Endothelial cell of umbilical vein (primary cell): ENCODE measurements around the gene CDC42BPB. TPM values are rescaled to one million over a fixed set of nuclear protein-coding genes. Genes with fewer than 3 reads are reported as not detected.

Experiments used
- BruUV-seq: library from RNA; stranded (reverse); fragments of 400-500 nt; replicated peaks from 2 replicates; lab custom pipeline; 2021; lab: Mats Ljungman, UMichigan
- CTCF ChIA-PET: fragments of 300-600, 350-600 bp; sonication (Branson Sonifier 250); formaldehyde crosslinking; loops from one replicate; lab custom pipeline; 2021; ENCODE audit warnings: antibody characterized with exemption, inconsistent platforms; lab: Charles Lee
- POLR2A ChIA-PET: fragments of 300-600, 350-600 bp; sonication (Branson Sonifier 250); formaldehyde crosslinking; loops from one replicate; lab custom pipeline; 2021; ENCODE audit warnings: antibody characterized with exemption, inconsistent platforms; lab: Charles Lee
- DNase-seq: peaks from one replicate; pipeline ENCODE4 v3.0.0-alpha.2; 2011; ENCODE audit warnings: low read depth, low spot score
- FAIRE-seq: peaks from 2 replicates; lab custom pipeline; 2011; peaks lifted over from hg19 to GRCh38; lab: Jason Lieb, UNC
- H2AFZ ChIP-seq: 2 replicates; pipeline ENCODE4 v1.6.0; 2012; ENCODE audit warnings: low read depth, low read length, control low read depth, inconsistent platforms
- H3K27ac ChIP-seq: 2 replicates; pipeline ENCODE4 v1.5.1; 2011; ENCODE audit warnings: low read depth, mild to moderate bottlenecking, control low read depth, low read length, moderate library complexity; ENCODE audit not compliant: insufficient read depth
- H3K27me3 ChIP-seq, 2 experiments: 2 replicates each; pipeline versions ENCODE4 v1.6.0 to v1.6.1; 2011; ENCODE audit warnings: low read length in 2 of 2, mixed read lengths in 1 of 2; ENCODE audit not compliant: control insufficient read depth in 2 of 2, insufficient read depth in 2 of 2
- H3K36me3 ChIP-seq, 2 experiments: 2 replicates in 1 of 2; 3 replicates in 1 of 2; pipeline ENCODE4 v1.5.1; 2011; ENCODE audit warnings: low read length in 2 of 2, mild to moderate bottlenecking in 1 of 2, moderate library complexity in 1 of 2; ENCODE audit not compliant: control insufficient read depth in 2 of 2, insufficient read depth in 2 of 2; ENCODE audit errors: extremely low read depth in 1 of 2
- H3K4me1 ChIP-seq: 3 replicates; pipeline ENCODE4 v1.5.1; 2011; ENCODE audit warnings: mild to moderate bottlenecking, low read length; ENCODE audit not compliant: control insufficient read depth, insufficient read depth; ENCODE audit errors: extremely low read depth
- H3K4me2 ChIP-seq: 2 replicates; pipeline ENCODE4 v1.6.1; 2011; ENCODE audit warnings: low read length, control low read depth, mixed read lengths; ENCODE audit not compliant: insufficient read depth
- H3K4me3 ChIP-seq, 3 experiments: fragments of 200-600 bp in 1 of 3; sonication (generic), shearing (Covaris generic) in 1 of 3; replicated peaks in 1 of 3; 2 replicates each; pipeline ENCODE4 v1.5.1; 2011 to 2016; ENCODE audit warnings: control low read depth in 3 of 3, low read length in 3 of 3, mild to moderate bottlenecking in 2 of 3, inconsistent platforms in 1 of 3, low read depth in 1 of 3, moderate library complexity in 1 of 3; ENCODE audit not compliant: insufficient read depth in 1 of 3
- H3K79me2 ChIP-seq: 2 replicates; pipeline ENCODE4 v1.6.0; 2012; ENCODE audit warnings: low read length, inconsistent platforms; ENCODE audit not compliant: control insufficient read depth, insufficient read depth
- H3K9ac ChIP-seq: replicated peaks from 2 replicates; pipeline ENCODE3; 2011; ENCODE audit warnings: low read length, control low read depth; ENCODE audit not compliant: insufficient read depth; ENCODE audit errors: extremely low read depth
- H3K9me1 ChIP-seq: replicated peaks from 3 replicates; pipeline ENCODE4 v1.6.0; 2011; ENCODE audit warnings: mild to moderate bottlenecking, low read length; ENCODE audit not compliant: control insufficient read depth, insufficient read depth; ENCODE audit errors: extremely low read depth
- H3K9me3 ChIP-seq: replicated peaks from 2 replicates; pipeline ENCODE4 v1.5.1; 2012; ENCODE audit warnings: low read length, inconsistent platforms; ENCODE audit not compliant: control insufficient read depth, insufficient read depth
- H4K20me1 ChIP-seq: replicated peaks from 2 replicates; pipeline ENCODE3; 2011; ENCODE audit warnings: mild to moderate bottlenecking, low read length; ENCODE audit not compliant: control insufficient read depth, insufficient read depth; ENCODE audit errors: extremely low read depth
- EZH2 ChIP-seq: IDR thresholded peaks from 2 replicates; pipeline ENCODE4 v1.6.1; 2012; ENCODE audit warnings: borderline replicate concordance, low read depth, mild to moderate bottlenecking, moderate library complexity, low read length, inconsistent platforms; ENCODE audit not compliant: severe bottlenecking
- FOS ChIP-seq: IDR thresholded peaks from 2 replicates; pipeline ENCODE4 v1.6.1; 2011; ENCODE audit warnings: mild to moderate bottlenecking, low read length, moderate library complexity, borderline replicate concordance; ENCODE audit not compliant: insufficient read depth
- GATA2 ChIP-seq: IDR thresholded peaks from 2 replicates; pipeline ENCODE4 v1.7.0; 2011; ENCODE audit warnings: low read depth, mild to moderate bottlenecking, moderate library complexity, mixed read lengths, low read length; ENCODE audit not compliant: insufficient read length, insufficient read depth
- JUN ChIP-seq: IDR thresholded peaks from 2 replicates; pipeline ENCODE4 v1.6.1; 2011; ENCODE audit warnings: borderline replicate concordance, low read depth; ENCODE audit not compliant: insufficient read length, insufficient read depth
- MAX ChIP-seq: IDR thresholded peaks from 2 replicates; pipeline ENCODE4 v1.6.1; 2011; ENCODE audit not compliant: insufficient read depth, insufficient read length
- MYC ChIP-seq: IDR thresholded peaks from one replicate; pipeline ENCODE4 v1.6.1; 2011; ENCODE audit warnings: mild to moderate bottlenecking, low read depth, low read length
- POLR2A ChIP-seq: IDR thresholded peaks from 2 replicates; pipeline ENCODE4 v1.6.1; 2012; ENCODE audit warnings: low read depth, mild to moderate bottlenecking, control low read depth, low read length
- POLR2AphosphoS5 ChIP-seq: IDR thresholded peaks from 2 replicates; pipeline ENCODE4 v1.6.1; 2012; ENCODE audit warnings: low read depth, mild to moderate bottlenecking, control low read depth, low read length, moderate library complexity; ENCODE audit not compliant: insufficient read depth
- dilution Hi-C: fragments of 300-500 bp; cut with MboI; formaldehyde crosslinking; loops from one replicate; pipeline ENCODE4 v1.15.0; 2019; ENCODE audit warnings: low sequenced_read_pairs; ENCODE audit not compliant: extremely low pct_ligation_motif_present
- intact Hi-C: fragments of 100-400 bp; cut with micrococcal nuclease; formaldehyde crosslinking; loops from one replicate; pipeline ENCODE4 v1.10.0; 2022
- polyA plus RNA-seq, 4 experiments: library from polyadenylated mRNA; depleted of rRNA in 3 of 4; stranded (reverse) in 3 of 4; unstranded in 1 of 4; fragments of >200 nt; gene quantifications; 2 replicates each; pipeline versions ENCODE4 v1.2.1 to v1.2.3, GENCODE V29; 2011 to 2012; ENCODE audit warnings: missing spikeins in 1 of 4
- total RNA-seq: library from RNA; stranded (reverse); gene quantifications from 2 replicates; pipeline ENCODE4 v1.2.3, GENCODE V29; 2021
- TF ChIP-seq, protein P1 (sequence below), 2 donors: IDR thresholded peaks; 1 replicate in 1 of 2; 2 replicates in 1 of 2; pipeline ENCODE4 v1.5.1; 2011; ENCODE audit warnings: low read length in 2 of 2, mild to moderate bottlenecking in 2 of 2, moderate library complexity in 2 of 2, control low read depth in 1 of 2, inconsistent platforms in 1 of 2, low read depth in 1 of 2; ENCODE audit not compliant: insufficient read depth in 1 of 2; ENCODE audit errors: extremely low read depth in 1 of 2

The CDC42BPB gene
- total and polyA plus RNA-seq, 2 donors (not counting 3 experiments of a cell fraction or from before 2014, with no cell fraction given), result 82.6 to 131 TPM

DNA sequence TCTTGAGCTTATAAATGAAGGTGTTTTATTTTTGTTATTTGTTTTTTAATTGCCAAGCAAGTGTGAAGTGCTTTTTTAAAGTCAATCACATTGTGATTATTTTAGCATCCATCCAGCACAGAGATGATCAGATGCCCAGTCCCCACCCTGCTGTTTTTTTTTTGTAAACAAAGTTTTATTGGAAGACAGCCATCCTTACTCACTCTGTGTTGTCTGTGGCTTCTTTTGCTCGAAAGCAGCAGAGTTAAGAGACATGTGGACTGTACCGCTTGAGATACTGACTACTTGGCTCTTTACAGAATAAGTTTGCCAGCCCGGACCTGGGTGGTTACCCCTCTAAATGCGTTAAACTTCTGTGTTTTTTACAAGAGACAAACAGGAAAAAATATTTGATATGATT, 165.8 kb downstream of the CDC42BPB start:
- TF ChIP-seq FOS, result no peak
- TF ChIP-seq, protein P1, sequence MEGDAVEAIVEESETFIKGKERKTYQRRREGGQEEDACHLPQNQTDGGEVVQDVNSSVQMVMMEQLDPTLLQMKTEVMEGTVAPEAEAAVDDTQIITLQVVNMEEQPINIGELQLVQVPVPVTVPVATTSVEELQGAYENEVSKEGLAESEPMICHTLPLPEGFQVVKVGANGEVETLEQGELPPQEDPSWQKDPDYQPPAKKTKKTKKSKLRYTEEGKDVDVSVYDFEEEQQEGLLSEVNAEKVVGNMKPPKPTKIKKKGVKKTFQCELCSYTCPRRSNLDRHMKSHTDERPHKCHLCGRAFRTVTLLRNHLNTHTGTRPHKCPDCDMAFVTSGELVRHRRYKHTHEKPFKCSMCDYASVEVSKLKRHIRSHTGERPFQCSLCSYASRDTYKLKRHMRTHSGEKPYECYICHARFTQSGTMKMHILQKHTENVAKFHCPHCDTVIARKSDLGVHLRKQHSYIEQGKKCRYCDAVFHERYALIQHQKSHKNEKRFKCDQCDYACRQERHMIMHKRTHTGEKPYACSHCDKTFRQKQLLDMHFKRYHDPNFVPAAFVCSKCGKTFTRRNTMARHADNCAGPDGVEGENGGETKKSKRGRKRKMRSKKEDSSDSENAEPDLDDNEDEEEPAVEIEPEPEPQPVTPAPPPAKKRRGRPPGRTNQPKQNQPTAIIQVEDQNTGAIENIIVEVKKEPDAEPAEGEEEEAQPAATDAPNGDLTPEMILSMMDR (IDR thresholded peaks at IDR 0.05; ENCODE audit: extremely low read depth in 1 of 2, insufficient read depth in 1 of 2, low read depth in 1 of 2, low read length in 2 of 2), result no peak
- TF ChIP-seq POLR2AphosphoS5, result no peak
- no peak for TF ChIP-seq EZH2
- TF ChIP-seq GATA2, result no peak
- no peak for TF ChIP-seq JUN
- no peak for TF ChIP-seq MAX
- no peak for TF ChIP-seq POLR2A
- no peak for TF ChIP-seq MYC
- H3K36me3 ChIP-seq, result peaks cover 0 to 5% of the 10 kb centered on the region in 2 experiments
- H3K4me3 ChIP-seq, result no peak overlapping the region
- H3K79me2 ChIP-seq, result no peaks in the 10 kb centered on the region
- H4K20me1 ChIP-seq, result no peaks in the 10 kb centered on the region
- H3K27me3 ChIP-seq, result no peaks in the 10 kb centered on the region
- intact Hi-C loops, result no loop called here
- no peak overlapping the region for H2AFZ ChIP-seq
- H3K27ac ChIP-seq, result no peak overlapping the region
- CTCF ChIA-PET, result interaction anchor here (1.4 kb wide), 1 partner anchor 197 kb away, joined by 4 read pairs; no protein-coding TSS in a partner anchor
- dilution Hi-C loops, result no loop called here
- H3K9ac ChIP-seq, result no peak overlapping the region
- no peaks in the 10 kb centered on the region for H3K4me1 ChIP-seq
- DNase-seq (no peak), FAIRE-seq (peak; percentile 35)
- no TSS peak for BruUV-seq
- POLR2A ChIA-PET, result no interaction called here
- H3K4me2 ChIP-seq, result no peak overlapping the region
- H3K9me1 ChIP-seq, result no peaks in the 10 kb centered on the region
- no peaks in the 10 kb centered on the region for H3K9me3 ChIP-seq
